Measurements from ENCODE around the gene FFAR2. TPM values are rescaled to one million over a fixed set of nuclear protein-coding genes. Genes with fewer than 3 reads are reported as not detected.

The FFAR2 gene
- total and polyA plus RNA-seq, 9 of the 15 experiments (the other 6 are each of a cell fraction or from before 2014, with no cell fraction given) = not detected

DNA sequence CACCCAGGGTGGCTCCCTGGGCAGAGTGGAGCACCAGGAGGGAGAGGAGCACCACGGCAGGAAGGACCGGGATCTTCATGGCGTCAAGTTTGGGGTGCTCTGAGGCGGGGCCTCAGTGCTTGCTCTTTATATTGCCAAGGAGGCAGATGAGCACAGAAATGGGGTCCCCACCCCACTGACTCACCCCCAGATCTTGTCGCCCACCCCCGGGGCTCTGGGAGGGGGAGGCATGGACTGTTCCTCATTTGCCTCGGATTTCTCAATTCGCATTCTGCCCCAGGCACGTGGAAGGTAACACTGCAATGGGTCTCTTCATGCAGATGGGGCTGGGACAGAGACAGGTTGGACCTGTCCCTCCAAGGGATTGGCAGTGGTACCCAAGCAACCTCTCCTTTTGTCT, 42.3 kb downstream of the FFAR2 start, which contains the start of gene KRTDAP:
Gene KRTDAP (minus strand): TSS at position 101 of the 400 bp plus-strand sequence. CDS start 22 bp downstream, at position 79.
- Histone ChIP-seq H3K79me2 (ENCODE audit: control insufficient read depth, insufficient read depth, low read length) (no peaks in the 10 kb centered on the region), H2AFZ (ENCODE audit: low read depth, low read length) (no peak within 1 kb of the TSS), H4K20me1 (replicated peaks; ENCODE audit: control insufficient read depth, insufficient read depth, low read length) (peaks cover 2% of the 10 kb centered on the region; the same call in 1 of the 2 replicates), H3K9me3 (replicated peaks; ENCODE audit: control insufficient read depth, insufficient read depth, low read depth, low read length) (no peaks in the 10 kb centered on the region), H3K36me3 (ENCODE audit: control insufficient read depth, insufficient read depth, low read length) (no peaks in the 10 kb centered on the region), H3K4me3 (no peak within 1 kb of the TSS), H3K9ac (ENCODE audit: insufficient read depth in 1 of 2, low read depth in 2 of 2, low read length in 2 of 2) (no peak within 1 kb of the TSS), H3K4me1 (replicated peaks in 1 of 2; ENCODE audit: control insufficient read depth in 2 of 2, insufficient read depth in 2 of 2, low read length in 2 of 2) (peaks cover 3 to 4% of the 10 kb centered on the region in 2 experiments; a peak in 2 of 5 replicates), H3K27me3 (ENCODE audit: control insufficient read depth in 2 of 2, insufficient read depth in 2 of 2, low read length in 2 of 2) (peaks cover 62 to 82% of the 10 kb centered on the region in 2 experiments), H3K4me2 (ENCODE audit: insufficient read depth, low read length) (no peak within 1 kb of the TSS), H3K9me1 (ENCODE audit: control insufficient read depth, insufficient read depth, low read length) (no peaks in the 10 kb centered on the region), H3K27ac (ENCODE audit: extremely low read depth, low read depth, low read length) (no peak within 1 kb of the TSS)
- FAIRE-seq (no peak), ATAC-seq (no peak), DNase-seq (ENCODE audit: extremely low read depth in 1 of 4, low spot score in 3 of 4) (no peak)
- TF ChIP-seq RBM17 (IDR thresholded peaks at IDR 0.05; ENCODE audit: borderline replicate concordance, low read depth, low read length) (no peak), NR3C1 (CRISPR knock-in tag; IDR thresholded peaks at IDR 0.05) (no peak), MTA2 (IDR thresholded peaks at IDR 0.05; ENCODE audit: low read depth) (no peak), POLR2AphosphoS2 (IDR thresholded peaks at IDR 0.05; ENCODE audit: low read length) (no peak), CHCHD3 (CRISPR knock-in tag; IDR thresholded peaks at IDR 0.05) (no peak), ZNF140 (CRISPR knock-in tag; IDR thresholded peaks at IDR 0.05) (no peak), OTX1 (CRISPR knock-in tag; IDR thresholded peaks at IDR 0.05) (no peak), CBX8 (IDR thresholded peaks at IDR 0.05; ENCODE audit: borderline replicate concordance, extremely low read depth, low read depth, low read length, poor library complexity, severe bottlenecking) (no peak), RBM14 (IDR thresholded peaks at IDR 0.05; ENCODE audit: borderline replicate concordance, insufficient read depth, low read depth, low read length) (no peak), STAG1 (CRISPR knock-in tag; IDR thresholded peaks at IDR 0.05; ENCODE audit: borderline replicate concordance) (no peak), ZNF263 (CRISPR knock-in tag; IDR thresholded peaks at IDR 0.05; ENCODE audit: borderline replicate concordance) (no peak; the same call in none of the 2 replicates), ZNF586 (CRISPR knock-in tag; conservative IDR thresholded peaks at IDR 0.05) (no peak), KLF10 (CRISPR knock-in tag; IDR thresholded peaks at IDR 0.05) (no peak), ZNF41 (CRISPR knock-in tag; conservative IDR thresholded peaks at IDR 0.05) (no peak), CHD1 (IDR thresholded peaks at IDR 0.05; ENCODE audit: low read length) (no peak), ARNT (IDR thresholded peaks at IDR 0.05) (no peak), BRD9 (IDR thresholded peaks at IDR 0.05; ENCODE audit: low read depth, partially characterized antibody) (no peak)
- TF ChIP-seq, protein P1, sequence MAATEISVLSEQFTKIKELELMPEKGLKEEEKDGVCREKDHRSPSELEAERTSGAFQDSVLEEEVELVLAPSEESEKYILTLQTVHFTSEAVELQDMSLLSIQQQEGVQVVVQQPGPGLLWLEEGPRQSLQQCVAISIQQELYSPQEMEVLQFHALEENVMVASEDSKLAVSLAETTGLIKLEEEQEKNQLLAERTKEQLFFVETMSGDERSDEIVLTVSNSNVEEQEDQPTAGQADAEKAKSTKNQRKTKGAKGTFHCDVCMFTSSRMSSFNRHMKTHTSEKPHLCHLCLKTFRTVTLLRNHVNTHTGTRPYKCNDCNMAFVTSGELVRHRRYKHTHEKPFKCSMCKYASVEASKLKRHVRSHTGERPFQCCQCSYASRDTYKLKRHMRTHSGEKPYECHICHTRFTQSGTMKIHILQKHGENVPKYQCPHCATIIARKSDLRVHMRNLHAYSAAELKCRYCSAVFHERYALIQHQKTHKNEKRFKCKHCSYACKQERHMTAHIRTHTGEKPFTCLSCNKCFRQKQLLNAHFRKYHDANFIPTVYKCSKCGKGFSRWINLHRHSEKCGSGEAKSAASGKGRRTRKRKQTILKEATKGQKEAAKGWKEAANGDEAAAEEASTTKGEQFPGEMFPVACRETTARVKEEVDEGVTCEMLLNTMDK (IDR thresholded peaks at IDR 0.05; ENCODE audit: borderline replicate concordance, insufficient read depth, low read depth, low read length, poor library complexity, severe bottlenecking) = no peak
- TF ChIP-seq, protein P2, sequence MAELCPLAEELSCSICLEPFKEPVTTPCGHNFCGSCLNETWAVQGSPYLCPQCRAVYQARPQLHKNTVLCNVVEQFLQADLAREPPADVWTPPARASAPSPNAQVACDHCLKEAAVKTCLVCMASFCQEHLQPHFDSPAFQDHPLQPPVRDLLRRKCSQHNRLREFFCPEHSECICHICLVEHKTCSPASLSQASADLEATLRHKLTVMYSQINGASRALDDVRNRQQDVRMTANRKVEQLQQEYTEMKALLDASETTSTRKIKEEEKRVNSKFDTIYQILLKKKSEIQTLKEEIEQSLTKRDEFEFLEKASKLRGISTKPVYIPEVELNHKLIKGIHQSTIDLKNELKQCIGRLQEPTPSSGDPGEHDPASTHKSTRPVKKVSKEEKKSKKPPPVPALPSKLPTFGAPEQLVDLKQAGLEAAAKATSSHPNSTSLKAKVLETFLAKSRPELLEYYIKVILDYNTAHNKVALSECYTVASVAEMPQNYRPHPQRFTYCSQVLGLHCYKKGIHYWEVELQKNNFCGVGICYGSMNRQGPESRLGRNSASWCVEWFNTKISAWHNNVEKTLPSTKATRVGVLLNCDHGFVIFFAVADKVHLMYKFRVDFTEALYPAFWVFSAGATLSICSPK (IDR thresholded peaks at IDR 0.05; ENCODE audit: borderline replicate concordance) = no peak
- 0% methylated on average over 9 of the region's 9 CpGs for whole genome bisulfite sequencing (ENCODE audit: insufficient coverage, low coverage, missing lambda C conversion rate)
- intact Hi-C loops (cut with micrococcal nuclease) (no loop called here), in situ Hi-C loops (cut with MboI) (no loop called here)
- POLR2A ChIA-PET = no interaction called here
- CTCF ChIA-PET (ENCODE audit: low intra/inter-chr PET ratio) = no interaction called here
- no TSS peak for BruUV-seq (replicated peaks)
